Endothelial cell of hepatic sinusoid (primary cell): ENCODE data around the gene TDRD9.
"Not testable (repeated sequence)": the region's sequence is repeated elsewhere in the genome, so short reads cannot be mapped to it uniquely, and the experiment has no call there.

Experiments used
- in situ Hi-C: cut with HindIII; loops from 2 replicates; pipeline ENCODE4 v1.10.0; 2017; ENCODE audit warnings: low sequenced_read_pairs

TDRD9 gene

DNA sequence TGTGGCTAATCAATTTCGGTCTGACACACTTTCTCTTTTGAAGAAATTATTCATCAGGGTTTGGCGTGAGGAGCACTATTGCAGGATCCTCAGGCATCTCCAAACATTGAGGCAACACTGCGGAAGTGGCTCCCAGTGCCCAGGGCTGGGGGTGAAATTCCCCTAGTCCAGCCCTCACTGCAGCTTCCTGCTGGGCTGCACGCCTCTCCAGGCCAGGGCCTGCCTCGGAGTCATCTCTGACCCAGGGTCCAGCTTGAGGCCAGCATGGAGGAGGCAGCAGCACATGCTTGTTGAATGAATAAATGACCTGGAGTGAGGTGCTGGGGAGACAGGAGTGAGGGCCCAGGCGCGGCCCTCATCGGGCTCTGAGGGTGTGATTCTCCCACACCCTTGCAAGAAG is 36.0 kb upstream of the TDRD9 start:
- in situ Hi-C loops: no loop called here

DNA sequence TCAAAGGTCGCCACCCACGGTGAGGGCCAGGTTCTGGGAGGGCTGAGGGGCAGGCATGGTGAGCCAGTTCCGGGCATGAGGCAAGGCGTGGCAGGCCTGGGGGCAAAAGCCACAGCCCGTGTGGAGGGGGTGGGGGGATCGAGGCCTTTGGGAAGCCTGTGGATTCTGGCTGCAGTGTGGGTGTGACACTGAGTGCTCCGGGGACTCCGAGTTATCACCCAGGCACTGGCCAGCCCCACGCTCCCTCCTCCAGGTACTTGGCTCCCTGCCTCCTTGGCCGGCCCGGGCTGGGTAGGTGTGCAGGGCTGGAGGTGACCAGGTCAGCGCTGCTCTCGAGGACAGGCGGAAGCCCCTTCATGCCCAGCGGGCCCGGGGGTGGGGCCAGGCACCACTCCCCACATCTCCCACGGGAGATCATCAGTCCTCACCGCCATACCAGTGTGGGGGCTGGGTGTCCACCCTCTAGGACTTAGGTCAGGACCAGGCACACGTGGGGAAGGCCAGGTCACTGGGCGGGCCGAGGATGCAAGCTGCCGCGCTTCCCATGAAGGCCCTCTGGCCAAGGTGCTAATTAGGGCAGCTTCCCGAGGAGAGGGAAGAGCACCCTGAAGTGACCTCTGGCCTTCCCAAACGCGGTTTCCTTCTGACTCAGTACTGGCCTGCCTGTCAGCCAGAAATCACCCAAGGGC is 34.1 kb upstream of the TDRD9 start:
- in situ Hi-C loops: no loop called here

DNA sequence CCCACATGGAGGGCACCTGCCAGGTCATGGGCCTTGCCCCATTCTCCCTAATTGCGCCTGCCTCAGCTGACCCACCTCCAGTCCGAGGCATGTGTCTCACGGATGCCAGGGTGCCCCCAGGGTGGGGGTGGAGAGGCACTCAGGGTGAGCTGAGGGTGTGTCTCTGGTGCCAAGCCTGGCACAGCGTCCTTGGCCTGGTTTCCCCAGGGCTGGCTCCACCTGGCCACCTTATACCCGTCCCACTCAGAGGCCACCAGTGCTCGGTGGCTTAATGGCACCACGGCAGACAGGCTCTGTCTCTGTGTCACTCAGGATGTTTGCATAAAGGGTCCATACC is 33.6 kb upstream of the TDRD9 start:
- in situ Hi-C loops: no loop called here

DNA sequence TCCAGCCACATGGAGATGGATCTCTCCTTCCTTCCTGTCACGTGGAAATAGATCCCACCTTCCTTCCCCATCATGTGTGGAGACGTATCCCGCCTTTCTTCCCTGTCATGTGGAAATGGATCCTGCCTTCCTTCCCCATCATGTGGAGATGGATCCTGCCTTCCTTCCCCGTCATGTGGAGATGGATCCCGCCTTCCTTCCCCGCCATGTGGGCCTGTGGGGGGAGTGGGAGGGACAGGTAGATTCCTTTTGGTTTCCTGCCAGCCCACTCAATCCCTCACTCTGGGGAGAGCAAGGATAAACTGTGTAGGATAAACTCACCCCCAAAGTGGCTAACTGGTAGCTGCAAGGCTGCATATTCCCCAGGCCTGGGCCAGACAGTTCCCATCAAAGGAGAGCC is 31.7 kb upstream of the TDRD9 start:
- in situ Hi-C loops: no loop called here

DNA sequence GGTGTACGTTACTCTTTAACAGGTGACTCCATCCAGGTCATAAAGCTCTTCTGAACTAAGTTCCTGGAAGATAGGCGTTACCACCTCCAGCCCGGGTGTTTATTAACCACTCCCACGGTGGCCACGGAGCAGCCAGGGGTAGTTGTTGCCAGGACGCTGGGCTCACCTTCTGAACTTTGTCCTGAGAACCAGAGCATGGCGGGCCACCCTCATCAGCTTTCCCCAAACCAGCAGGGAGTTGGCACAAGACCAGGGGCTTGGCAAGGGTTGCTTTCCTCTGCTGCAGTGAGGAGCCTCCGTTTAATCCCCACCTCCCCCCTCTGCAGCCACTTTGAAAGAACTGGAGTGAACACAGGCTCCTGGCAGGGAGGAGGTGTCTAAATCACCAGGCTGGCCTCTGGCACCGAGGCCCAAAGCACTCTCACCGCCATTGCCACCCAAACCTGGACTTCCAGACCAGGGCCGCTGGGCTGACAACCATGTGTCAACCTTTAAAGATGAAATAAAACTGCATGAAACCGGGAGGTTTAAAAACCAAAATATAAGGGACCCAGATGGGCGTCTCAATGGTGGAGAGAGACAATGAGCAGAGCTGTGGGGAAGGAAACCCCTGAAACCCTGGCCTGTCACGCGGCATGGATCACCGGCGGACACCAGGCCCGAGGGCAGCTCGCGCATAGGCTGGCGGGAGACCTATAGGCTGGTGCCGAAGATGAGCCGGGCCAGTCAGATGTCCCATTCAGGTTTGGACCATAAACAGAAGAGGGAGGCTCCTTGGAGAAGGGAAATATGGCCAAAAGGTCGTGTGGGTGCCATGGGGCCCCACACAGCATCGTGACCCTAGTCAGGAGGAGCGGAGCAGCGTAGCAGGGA is 30.9 kb upstream of the TDRD9 start:
- in situ Hi-C loops: no loop called here

DNA sequence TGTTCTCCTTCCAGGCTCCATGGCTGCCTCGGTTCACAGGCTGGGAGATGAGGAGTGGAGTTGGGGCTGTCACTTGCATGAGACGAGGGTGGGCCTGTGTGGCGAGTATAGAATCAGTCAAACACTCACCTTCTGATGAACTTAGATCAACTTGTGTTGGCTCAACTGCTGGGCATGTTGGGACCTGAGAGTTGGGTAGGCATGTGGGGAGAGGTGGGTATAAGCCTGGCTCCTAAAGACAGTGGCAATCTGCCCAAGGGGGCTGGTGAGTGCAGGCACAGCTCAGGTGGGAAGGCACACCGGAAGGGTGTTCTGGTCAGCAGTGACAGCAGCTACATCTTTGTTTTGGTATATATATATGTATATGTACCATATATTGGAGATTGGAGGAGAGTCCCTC is 30.1 kb upstream of the TDRD9 start:
- in situ Hi-C loops: no loop called here

DNA sequence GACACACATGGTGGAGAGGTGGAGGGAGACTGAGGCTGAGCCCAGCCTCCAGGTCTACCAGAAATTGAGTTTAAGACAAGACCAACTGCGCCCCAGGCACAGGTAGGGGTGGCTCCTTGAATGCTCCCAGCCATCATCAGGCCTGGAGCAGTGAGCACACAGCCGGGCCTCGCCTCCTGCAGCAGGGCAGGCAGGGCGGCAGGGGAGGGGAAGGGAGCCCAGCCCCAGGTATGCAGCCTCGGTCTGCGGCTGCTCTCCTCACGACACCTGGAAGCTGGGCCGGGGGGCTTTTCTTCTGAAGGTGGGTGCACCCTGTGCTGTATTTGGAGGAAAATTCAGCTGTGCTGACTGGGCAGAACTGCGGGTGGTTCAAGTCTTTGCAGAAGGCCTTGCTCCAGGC is 29.5 kb upstream of the TDRD9 start:
- in situ Hi-C loops: no loop called here

DNA sequence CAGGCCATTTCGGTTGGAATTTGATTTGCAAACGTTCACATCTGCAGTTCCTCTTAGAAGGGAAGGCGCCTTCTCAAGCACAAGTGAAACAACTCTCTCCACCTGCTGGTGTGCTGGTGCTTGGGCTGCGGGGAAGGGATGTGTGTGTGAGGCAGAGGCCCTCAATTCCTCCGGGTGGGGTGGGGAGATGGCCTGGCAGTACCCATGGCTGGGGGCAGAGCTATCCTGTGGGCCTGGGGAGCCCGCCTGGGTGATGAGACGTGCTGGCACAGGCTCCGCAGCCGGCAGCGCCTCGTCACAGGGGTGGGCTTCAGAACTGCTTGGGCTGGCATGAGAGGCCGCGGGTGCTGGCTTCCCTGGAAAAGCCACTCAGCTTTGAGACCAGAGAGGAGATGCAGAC is 28.9 kb upstream of the TDRD9 start:
- in situ Hi-C loops: no loop called here

DNA sequence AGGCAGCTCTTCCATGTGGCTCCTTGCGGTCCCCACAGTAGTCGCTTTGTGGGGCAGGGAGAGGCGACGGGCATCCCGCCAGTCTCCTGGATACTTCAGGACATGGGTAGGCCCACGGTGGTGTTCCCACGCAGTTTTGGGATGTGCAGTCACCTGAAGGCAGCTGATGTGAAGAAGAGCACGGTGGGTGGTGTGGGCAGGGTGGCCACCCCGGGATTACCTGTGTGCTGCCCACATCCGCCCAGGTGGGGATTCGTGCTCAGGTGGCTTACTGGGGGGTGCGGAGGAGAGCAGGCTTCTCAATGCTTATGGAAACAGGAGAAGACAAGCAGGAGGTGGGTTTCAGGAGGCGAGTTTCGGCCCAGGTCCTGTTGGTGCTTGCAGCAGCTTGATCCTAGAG is 28.4 kb upstream of the TDRD9 start:
- in situ Hi-C loops: no loop called here

DNA sequence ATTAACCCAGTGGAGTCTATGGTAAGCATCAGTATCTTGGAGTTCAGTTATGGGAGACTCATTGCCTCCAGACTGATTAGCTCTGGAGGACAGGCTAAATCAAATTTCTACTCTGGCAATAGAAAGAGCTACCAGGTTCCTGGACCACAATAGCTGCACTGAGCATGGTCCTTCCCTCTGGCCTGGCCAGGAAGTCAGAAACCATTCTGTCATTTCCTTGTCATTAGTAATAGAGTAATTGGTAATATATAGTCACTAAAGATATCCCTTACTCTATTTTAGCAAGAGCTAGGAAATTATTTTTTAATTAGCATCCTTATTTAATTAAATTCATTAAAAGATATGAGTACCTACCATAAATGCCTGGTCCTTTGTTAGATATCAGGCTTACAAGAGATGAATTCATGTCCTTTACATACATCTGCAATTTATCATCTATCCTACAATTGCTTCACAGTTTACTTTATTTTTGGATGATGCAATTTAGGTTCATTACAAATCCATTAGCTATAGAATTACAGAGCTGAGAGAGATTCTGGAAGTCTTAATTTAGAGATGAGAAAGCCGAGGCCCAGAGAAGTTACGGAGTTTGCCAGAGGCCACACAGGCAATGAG is 23.7 kb upstream of the TDRD9 start:
- in situ Hi-C loops: no loop called here

DNA sequence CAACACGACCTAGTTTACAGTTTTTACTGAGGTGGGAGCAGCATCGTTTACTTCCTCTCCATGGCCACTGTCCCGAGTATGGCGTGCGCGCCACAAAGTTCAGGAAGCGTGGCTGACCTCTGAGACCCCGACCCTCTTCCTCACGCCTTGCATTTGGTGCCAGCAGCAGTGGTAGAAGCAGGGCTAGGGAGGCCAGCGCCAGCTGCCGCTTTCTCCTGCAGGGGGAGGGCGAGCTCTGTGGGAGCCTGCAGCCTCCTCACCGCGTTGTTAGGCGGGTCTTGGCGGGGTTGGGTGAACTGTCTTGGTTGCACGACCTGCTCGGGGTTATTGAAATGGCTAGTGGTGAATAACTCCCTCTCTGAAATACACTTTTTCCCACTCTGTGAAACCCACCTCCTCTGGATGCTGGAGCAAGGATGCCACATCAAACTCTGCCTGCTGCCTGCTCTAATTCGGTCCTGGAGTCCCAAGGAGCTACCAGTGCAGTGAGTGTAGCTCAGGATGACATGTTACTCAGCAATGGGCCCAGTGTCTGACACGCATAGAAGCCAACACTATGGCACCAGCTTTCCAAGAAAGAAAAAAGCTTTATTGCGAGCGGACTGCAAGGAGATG is 22.3 kb upstream of the TDRD9 start:
- in situ Hi-C loops: no loop called here

DNA sequence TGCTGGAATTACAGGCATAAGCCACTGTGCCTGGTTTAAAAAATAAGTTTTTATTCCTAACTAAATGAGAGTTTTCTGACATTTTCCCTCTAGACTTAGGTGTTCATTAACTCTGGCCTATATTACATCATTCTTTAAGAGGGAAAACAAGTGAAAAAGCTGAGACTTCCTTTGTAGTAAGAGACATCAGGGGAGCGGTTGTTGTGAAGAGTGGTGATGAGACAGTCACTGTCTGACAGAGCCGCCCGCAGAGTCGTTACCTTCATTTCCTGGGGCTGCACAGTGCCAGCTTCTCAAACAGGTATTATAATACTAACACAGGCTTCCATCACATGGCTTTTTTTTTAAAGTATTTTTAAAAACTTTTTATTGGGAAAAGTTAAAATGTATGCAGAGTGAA is 19.7 kb upstream of the TDRD9 start:
- in situ Hi-C loops: no loop called here

DNA sequence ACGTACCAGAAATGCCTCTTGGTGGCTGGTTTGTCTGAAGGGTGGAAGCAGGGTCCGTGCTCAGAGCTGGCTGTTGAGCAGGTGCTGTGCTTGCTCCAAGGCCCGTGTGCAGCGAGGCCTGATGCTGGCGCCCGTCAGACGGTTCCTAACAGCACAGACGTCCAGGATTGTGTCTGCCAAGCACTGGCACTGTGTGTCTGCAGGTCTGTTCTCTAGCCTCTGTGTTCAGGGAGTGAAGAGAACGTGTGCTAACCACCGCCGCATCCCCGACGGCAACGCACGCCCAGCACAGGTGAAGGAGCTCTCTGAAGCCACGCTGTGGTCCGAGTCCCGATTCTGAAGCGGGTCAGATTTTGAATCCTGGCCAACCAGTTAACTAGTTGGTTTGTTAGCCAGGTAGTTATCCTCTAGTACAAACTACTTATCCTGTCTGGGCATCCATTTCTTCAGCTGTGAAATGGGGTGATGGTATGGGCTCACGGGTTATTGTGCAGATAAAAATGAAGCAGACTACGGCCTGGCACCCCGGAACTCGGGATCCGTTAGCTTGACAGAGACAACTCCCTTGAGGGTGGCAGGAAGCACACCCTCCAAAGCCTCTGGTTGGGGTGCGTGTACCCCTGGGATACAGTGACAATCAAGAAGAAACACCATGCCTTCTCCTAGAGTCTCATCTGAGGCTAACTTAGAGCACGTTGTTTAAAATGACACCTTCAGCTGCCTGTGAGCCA is 18.6 kb upstream of the TDRD9 start:
- in situ Hi-C loops: loop anchor here (5.0 kb wide), 1 partner anchor 102 kb away; no protein-coding TSS in a partner anchor

DNA sequence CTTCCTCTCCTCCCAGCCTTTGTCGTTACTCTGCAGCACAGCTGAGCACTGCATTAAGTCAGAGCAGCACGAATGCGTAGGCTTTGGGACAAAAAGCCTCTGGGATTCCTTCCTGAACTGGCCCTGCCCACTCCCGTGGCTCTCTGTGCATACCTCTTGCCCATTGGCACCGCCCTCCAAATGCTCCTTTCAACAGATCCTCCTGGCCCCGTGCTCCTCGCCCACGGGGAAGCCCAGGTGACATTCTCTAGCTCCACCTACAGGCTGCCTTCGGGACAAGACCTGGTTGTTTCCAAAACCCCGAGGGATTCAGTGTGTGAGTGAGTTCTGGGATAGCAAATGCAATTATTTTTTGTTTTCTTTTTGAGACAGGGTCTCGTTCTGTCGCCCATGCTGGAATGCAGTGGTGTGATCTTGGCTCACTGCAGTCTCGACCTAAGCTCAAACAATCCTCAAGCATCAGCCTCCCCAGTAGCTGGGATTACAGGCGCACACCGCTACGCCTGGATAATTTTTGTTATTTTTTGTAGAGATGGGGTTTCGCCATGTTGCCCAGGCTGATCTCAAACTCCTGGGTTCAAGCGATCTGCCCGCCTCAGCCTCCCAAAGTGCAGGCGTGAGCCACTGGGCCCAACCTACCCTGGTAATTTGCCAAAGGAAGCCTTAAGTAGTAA is 17.9 kb upstream of the TDRD9 start:
- in situ Hi-C loops: loop anchor here (5.0 kb wide), 1 partner anchor 103 kb away; no protein-coding TSS in a partner anchor

DNA sequence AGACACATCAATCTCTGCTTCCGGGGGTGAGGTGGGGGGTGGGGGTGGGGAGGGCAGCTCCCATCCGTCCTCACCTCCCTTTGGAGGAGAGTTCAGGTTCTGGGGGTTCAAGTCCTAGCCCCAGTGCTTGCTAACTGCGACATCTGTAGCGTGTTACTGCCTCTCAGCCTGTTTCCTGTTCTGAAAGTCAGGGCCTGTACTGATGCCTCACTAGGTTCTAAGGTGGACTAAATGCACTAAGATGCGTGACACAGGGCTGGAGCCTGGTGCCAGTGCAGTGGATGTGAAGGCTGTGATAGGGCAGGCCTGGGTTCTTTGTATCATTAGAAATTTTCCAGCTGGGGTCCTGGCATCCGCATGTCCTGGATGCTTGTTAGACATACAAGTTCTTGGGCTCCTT is 17.3 kb upstream of the TDRD9 start:
- in situ Hi-C loops: loop anchor here (5.0 kb wide), 1 partner anchor 104 kb away; no protein-coding TSS in a partner anchor

DNA sequence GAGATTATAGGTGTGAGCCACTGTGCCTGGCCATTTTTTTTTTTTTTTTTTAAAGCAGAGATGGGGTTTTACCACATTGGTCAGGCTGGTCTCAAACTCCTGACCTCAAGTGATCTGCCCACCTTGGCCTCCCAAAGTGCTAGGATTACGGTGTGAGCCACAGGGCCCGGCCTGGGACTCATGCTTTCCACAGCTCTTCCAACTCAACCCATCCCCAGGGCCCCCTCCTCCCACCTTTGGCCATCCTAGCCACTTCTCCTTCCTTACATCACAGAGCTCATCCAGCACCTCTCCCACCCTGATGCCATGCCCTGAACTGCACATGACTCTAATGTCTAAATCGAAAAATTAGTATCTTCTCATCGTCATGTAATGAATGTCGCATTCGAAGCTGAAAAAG is 12.6 kb upstream of the TDRD9 start:
- in situ Hi-C loops: no loop called here

DNA sequence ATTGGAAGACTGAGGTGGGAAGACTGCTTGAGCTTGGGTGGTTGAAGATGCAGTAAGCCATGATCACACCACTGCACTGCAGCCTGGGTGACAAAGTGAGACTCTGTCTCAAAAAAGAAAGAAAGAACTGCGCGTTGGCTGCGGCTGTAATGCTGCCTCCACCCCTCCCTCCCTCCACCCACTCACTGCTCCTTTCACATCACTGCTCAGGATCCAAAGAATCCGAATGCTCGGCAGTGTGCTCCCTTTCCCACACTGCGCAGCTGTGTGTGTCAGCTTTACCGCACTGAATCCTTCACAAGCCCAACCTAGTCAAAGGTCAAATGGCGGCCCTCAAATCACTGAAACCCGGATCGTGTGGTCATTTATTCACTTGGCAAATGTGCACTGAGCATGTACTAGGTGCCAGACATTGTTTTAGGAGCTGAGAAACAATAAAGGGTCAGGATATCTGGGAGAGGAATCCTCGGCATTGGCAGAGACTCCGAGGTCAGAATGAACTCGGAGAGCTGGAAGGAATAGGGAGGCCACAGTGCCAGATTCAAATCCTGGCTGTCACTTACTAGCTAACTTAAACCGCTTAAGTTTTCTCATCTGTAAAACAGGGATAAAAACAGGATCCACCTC is 11.5 kb upstream of the TDRD9 start:
- in situ Hi-C loops: no loop called here

DNA sequence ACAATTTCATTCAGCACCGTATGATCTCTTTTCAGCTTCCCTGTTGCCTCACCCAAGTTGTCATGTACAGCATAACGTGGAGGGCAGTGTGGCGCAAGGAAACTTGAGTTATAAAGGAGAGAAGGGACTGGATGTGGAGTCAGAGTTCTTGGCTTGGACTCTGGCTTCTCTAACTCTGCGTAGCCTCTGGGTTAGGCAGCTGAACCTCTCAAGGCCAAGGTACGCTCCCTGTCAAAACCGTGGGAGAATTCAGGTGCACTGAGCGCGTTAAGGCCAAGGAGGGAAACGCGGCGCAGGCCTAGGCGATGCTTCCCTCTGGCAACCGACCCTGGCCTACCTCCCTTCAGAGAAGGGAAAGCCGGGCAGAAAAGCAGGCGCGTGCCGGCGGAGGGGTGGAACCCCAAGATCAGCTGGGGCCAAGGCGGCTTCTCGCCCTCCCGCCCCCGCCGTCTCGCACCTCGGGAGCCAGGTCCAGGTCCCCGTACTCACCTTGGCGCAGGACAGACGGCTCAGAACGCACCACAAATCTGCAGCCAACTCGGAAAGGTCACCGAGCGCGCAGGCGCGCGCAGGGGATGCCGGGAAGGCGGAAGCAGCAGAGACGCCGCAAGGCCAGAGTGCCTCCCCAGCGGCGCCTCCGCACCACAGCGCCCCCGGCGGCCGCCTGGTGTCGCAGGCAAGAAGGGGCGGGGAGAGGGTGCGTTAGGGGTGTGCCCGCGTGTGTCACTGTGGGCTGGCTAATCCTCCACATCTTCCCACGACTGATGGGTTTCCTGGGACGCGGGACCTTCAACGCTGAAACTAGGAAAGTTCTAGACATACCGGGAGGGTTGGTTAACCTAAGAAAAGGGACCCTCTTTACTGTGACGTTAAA is 7.0 kb upstream of the TDRD9 start:
- in situ Hi-C loops: no loop called here

DNA sequence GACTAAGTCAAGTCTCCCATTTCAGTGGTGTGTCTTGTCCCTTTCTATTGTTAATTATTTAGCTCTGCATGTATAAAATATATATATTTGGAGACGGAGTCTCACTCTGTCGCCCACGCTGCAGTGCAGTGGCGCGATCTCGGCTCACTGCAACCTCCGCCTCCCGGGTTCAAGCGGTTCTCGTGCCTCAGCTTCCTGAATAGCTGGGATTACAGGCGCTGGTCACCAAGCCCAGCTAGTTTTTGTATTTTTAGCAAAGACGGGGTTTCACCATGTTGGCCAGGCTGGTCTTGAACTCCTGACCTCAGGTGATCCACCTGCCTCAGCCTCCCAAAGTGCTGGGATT is 6.4 kb upstream of the TDRD9 start:
- in situ Hi-C loops: not testable (repeated sequence)
